ENCODE data around the gene GRM7.

The GRM7 gene

GRCh38 chr3:7607083-7607482 is 746.2 kb downstream of the GRM7 start:
- no peak for DNase-seq

GRCh38 chr3:7607676-7608075 is 746.8 kb downstream of the GRM7 start:
- no peak for DNase-seq

- DNase-seq, result no peak
These were observed 749.7 kb downstream of the GRM7 start for GRCh38 chr3:7610634-7611033.

- no peak for DNase-seq
These were observed 754.1 kb downstream of the GRM7 start for GRCh38 chr3:7615043-7615442.

GRCh38 chr3:7618606-7619005 is 757.7 kb downstream of the GRM7 start:
- DNase-seq, result peak in 1 of 3 experiments; percentile 2

GRCh38 chr3:7620401-7620800 is 759.5 kb downstream of the GRM7 start:
- DNase-seq, result no peak

GRCh38 chr3:7621046-7621630 is 760.2 kb downstream of the GRM7 start:
- no peak for DNase-seq

GRCh38 chr3:7621651-7622050 is 760.7 kb downstream of the GRM7 start:
- DNase-seq, result no peak

- no peak for DNase-seq
These were observed 764.1 kb downstream of the GRM7 start for GRCh38 chr3:7625021-7625420.

GRCh38 chr3:7630351-7630911 is 769.5 kb downstream of the GRM7 start:
- DNase-seq, result no peak

GRCh38 chr3:7630925-7631324 is 770.0 kb downstream of the GRM7 start:
- peak in 1 of 3 experiments; percentile 32 for DNase-seq

- no peak for DNase-seq
These were observed 771.4 kb downstream of the GRM7 start for GRCh38 chr3:7632305-7632704.

GRCh38 chr3:7637694-7638093 is 776.8 kb downstream of the GRM7 start:
- no peak for DNase-seq

- DNase-seq, result no peak
These were observed 777.2 kb downstream of the GRM7 start for GRCh38 chr3:7638103-7638502.

- DNase-seq, result no peak
These were observed 779.9 kb downstream of the GRM7 start for GRCh38 chr3:7640787-7641186.

GRCh38 chr3:7646851-7647250 is 785.9 kb downstream of the GRM7 start:
- DNase-seq, result no peak

GRCh38 chr3:7650466-7650865 is 789.6 kb downstream of the GRM7 start:
- DNase-seq, result no peak

GRCh38 chr3:7651274-7651673 is 790.4 kb downstream of the GRM7 start:
- peak in 1 of 3 experiments; percentile 29 for DNase-seq

GRCh38 chr3:7657214-7658112 is 796.5 kb downstream of the GRM7 start:
- DNase-seq, result no peak

- no peak for DNase-seq
These were observed 797.4 kb downstream of the GRM7 start for GRCh38 chr3:7658294-7658693.

- DNase-seq, result no peak
These were observed 798.2 kb downstream of the GRM7 start for GRCh38 chr3:7659079-7659478.

GRCh38 chr3:7663771-7664170 is 802.9 kb downstream of the GRM7 start:
- DNase-seq, result no peak

- DNase-seq, result peak in 1 of 3 experiments; percentile 78
These were observed 806.9 kb downstream of the GRM7 start for GRCh38 chr3:7667774-7668173.

- DNase-seq, result peak in 1 of 3 experiments; percentile 2
These were observed 808.7 kb downstream of the GRM7 start for GRCh38 chr3:7669641-7670040.
